Liver (tissue), 9 donors: Measurements from ENCODE around the gene GABPB1. TPM values are rescaled to one million over a fixed set of nuclear protein-coding genes. Genes with fewer than 3 reads are reported as not detected.

ENCODE experiments used
- DNase-seq: peaks from one replicate; pipeline ENCODE4 v3.0.0-alpha.2; 2017; ENCODE audit warnings: low spot score
- H3K27ac ChIP-seq, 2 donors: one replicate each; pipeline ENCODE4 v1.7.0; 2013; ENCODE audit warnings: inconsistent platforms in 2 of 2, low read length in 2 of 2, control low read depth in 1 of 2, low read depth in 1 of 2, mild to moderate bottlenecking in 1 of 2
- H3K27me3 ChIP-seq, 4 donors: one replicate each; pipeline versions ENCODE4 v1.6.1 to v1.7.0; 2013; ENCODE audit warnings: low read length in 3 of 4, inconsistent platforms in 1 of 4, mild to moderate bottlenecking in 1 of 4, moderate library complexity in 1 of 4; ENCODE audit not compliant: control insufficient read depth in 4 of 4, insufficient read depth in 4 of 4
- H3K36me3 ChIP-seq, 4 donors: one replicate each; pipeline versions ENCODE4 v1.6.1 to v1.7.0; 2013; ENCODE audit warnings: low read length in 3 of 4, mild to moderate bottlenecking in 3 of 4, low read depth in 1 of 4, moderate library complexity in 1 of 4; ENCODE audit not compliant: control insufficient read depth in 4 of 4, insufficient read depth in 3 of 4
- H3K4me1 ChIP-seq, 4 donors: one replicate each; pipeline versions ENCODE4 v1.6.1 to v1.7.0; 2013; ENCODE audit warnings: low read length in 3 of 4, mild to moderate bottlenecking in 3 of 4, moderate library complexity in 1 of 4; ENCODE audit not compliant: control insufficient read depth in 4 of 4, insufficient read depth in 4 of 4
- H3K4me3 ChIP-seq, 3 donors: one replicate each; pipeline versions ENCODE4 v1.6.1 to v1.7.0; 2013; ENCODE audit warnings: low read length in 3 of 3, control low read depth in 1 of 3, low read depth in 1 of 3, mild to moderate bottlenecking in 1 of 3
- H3K9ac ChIP-seq, 2 donors: one replicate each; pipeline ENCODE4 v1.7.0; 2013; ENCODE audit warnings: low read length in 2 of 2, mild to moderate bottlenecking in 2 of 2, moderate library complexity in 2 of 2, control low read depth in 1 of 2, low read depth in 1 of 2
- H3K9me3 ChIP-seq, 4 donors: one replicate each; pipeline versions ENCODE4 v1.6.1 to v1.7.0; 2013; ENCODE audit warnings: low read length in 3 of 4; ENCODE audit not compliant: control insufficient read depth in 4 of 4
- EGR1 ChIP-seq, 2 donors: IDR thresholded peaks; 2 replicates each; pipeline ENCODE4 v1.6.1; 2016 to 2018; ENCODE audit warnings: antibody characterized with exemption in 2 of 2, low read depth in 2 of 2
- FOXA1 ChIP-seq: IDR thresholded peaks from 2 replicates; pipeline ENCODE4 v1.6.1; 2016; ENCODE audit warnings: antibody characterized with exemption
- FOXA2 ChIP-seq: IDR thresholded peaks from 2 replicates; pipeline ENCODE4 v1.6.1; 2016; ENCODE audit warnings: antibody characterized with exemption
- HNF4A ChIP-seq, 2 donors: conservative IDR thresholded peaks; 2 replicates each; pipeline ENCODE4 v1.6.1; 2016; ENCODE audit warnings: antibody characterized with exemption in 2 of 2, mild to moderate bottlenecking in 2 of 2
- HNF4G ChIP-seq: IDR thresholded peaks from 2 replicates; pipeline ENCODE4 v1.6.1; 2016; ENCODE audit warnings: antibody characterized with exemption
- JUND ChIP-seq, 2 donors: IDR thresholded peaks; 2 replicates each; pipeline ENCODE4 v1.6.1; 2016; ENCODE audit warnings: antibody characterized with exemption in 2 of 2
- NR2F2 ChIP-seq: IDR thresholded peaks from 2 replicates; pipeline ENCODE4 v1.6.1; 2016; ENCODE audit warnings: antibody characterized with exemption
- RAD21 ChIP-seq, 2 donors: IDR thresholded peaks; 2 replicates each; pipeline ENCODE4 v1.6.1; 2016; ENCODE audit warnings: antibody characterized with exemption in 2 of 2, mild to moderate bottlenecking in 2 of 2
- RXRA ChIP-seq, 2 donors: IDR thresholded peaks; 2 replicates each; pipeline ENCODE4 v1.6.1; 2017 to 2018; ENCODE audit warnings: antibody characterized with exemption in 2 of 2, mild to moderate bottlenecking in 1 of 2
- SP1 ChIP-seq: IDR thresholded peaks from 2 replicates; pipeline ENCODE4 v1.6.1; 2018; ENCODE audit warnings: antibody characterized with exemption, mild to moderate bottlenecking
- TAF1 ChIP-seq: conservative IDR thresholded peaks from 2 replicates; pipeline ENCODE4 v1.6.1; 2016; ENCODE audit warnings: antibody characterized with exemption, mild to moderate bottlenecking
- YY1 ChIP-seq: IDR thresholded peaks from 2 replicates; pipeline ENCODE4 v1.6.1; 2016; ENCODE audit warnings: antibody characterized with exemption, mild to moderate bottlenecking
- WGBS: extraction: QIAGEN DNeasy Blood & Tissue Kit; methylation state at CpG from one replicate; pipeline ENCODE4 v1.1.7; 2013; 5-methylcytosine and 5-hydroxymethylcytosine counted together
- polyA plus RNA-seq, 2 donors: library from polyadenylated mRNA; stranded (reverse) in 1 of 2; unstranded in 1 of 2; fragments of 200-250 nt in 1 of 2; fragments of >200 nt in 1 of 2; fragmentation: Nextera tagmentation in 1 of 2; extraction: Ambion mirVana in 1 of 2; gene quantifications; one replicate each; pipeline versions ENCODE4 v1.2.1 to v1.2.3, GENCODE V29; 2013 to 2015
- total RNA-seq, 2 donors: library from RNA; depleted of rRNA; stranded (reverse); fragments of >200 nt; gene quantifications; one replicate each; pipeline ENCODE4 v1.2.3, GENCODE V29; 2014
- TF ChIP-seq, protein P1 (sequence below): IDR thresholded peaks from 2 replicates; pipeline ENCODE4 v1.6.1; 2016; ENCODE audit warnings: antibody characterized with exemption
- TF ChIP-seq, protein P2 (sequence below): IDR thresholded peaks from 2 replicates; pipeline ENCODE4 v1.6.1; 2016; ENCODE audit warnings: antibody characterized with exemption
- TF ChIP-seq, protein P3 (sequence below): IDR thresholded peaks from 2 replicates; pipeline ENCODE4 v1.6.1; 2016; ENCODE audit warnings: antibody characterized with exemption, mild to moderate bottlenecking
- TF ChIP-seq, protein P4 (sequence below): fragments of 150-350 bp; IDR thresholded peaks from 2 replicates; pipeline ENCODE4 v1.5.1; 2017; ENCODE audit warnings: improper control_type of control experiment, low read depth, low read length; ENCODE audit not compliant: missing input control
- TF ChIP-seq, protein P5 (sequence below): IDR thresholded peaks from 2 replicates; pipeline ENCODE4 v1.6.1; 2016; ENCODE audit warnings: antibody characterized with exemption
- donor health status: healthy.
- donor health status: healthy.
- donor health status: healthy.
- donor health status: healthy.
- donor health status: healthy.

The GABPB1 gene
- total and polyA plus RNA-seq, 4 donors: 4.4 to 23.6 (median 9.8) TPM

DNA sequence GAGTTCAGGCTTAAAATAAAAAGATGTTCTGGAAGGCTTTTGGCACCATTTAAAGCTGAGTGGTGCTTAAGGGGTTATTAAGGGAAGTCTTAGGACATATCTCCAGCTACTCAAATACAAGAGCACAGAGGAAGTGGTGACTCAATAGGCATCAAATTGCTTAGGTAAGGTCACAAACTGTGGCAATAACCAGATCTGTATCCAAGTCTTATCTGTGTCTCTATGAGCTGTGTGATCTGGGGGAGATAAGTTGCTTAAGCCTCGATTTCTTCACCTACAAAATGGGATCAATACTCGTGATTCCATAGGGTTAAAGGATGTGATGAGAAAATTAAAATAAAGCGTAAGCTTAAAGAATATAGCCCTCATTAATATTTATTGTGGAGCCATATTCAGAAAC lies 97.1 kb downstream of the GABPB1 start:
- no peak for DNase-seq
- Histone ChIP-seq H3K9me3 (no peaks in the 10 kb centered on the region), H3K36me3 (no peaks in the 10 kb centered on the region), H3K4me3 (no peak overlapping the region), H3K27me3 (no peaks in the 10 kb centered on the region), H3K9ac (no peak overlapping the region), H3K4me1 (no peaks in the 10 kb centered on the region), H3K27ac (no peak overlapping the region)
- TF ChIP-seq YY1 (no peak), NR2F2 (no peak), FOXA1 (no peak), RXRA (IDR thresholded peaks at IDR 0.05) (peak in 1 of 2 donors; percentile 30), HNF4A (conservative IDR thresholded peaks at IDR 0.05) (peak in 1 of 2 donors; percentile 3)
- TF ChIP-seq, protein P1, sequence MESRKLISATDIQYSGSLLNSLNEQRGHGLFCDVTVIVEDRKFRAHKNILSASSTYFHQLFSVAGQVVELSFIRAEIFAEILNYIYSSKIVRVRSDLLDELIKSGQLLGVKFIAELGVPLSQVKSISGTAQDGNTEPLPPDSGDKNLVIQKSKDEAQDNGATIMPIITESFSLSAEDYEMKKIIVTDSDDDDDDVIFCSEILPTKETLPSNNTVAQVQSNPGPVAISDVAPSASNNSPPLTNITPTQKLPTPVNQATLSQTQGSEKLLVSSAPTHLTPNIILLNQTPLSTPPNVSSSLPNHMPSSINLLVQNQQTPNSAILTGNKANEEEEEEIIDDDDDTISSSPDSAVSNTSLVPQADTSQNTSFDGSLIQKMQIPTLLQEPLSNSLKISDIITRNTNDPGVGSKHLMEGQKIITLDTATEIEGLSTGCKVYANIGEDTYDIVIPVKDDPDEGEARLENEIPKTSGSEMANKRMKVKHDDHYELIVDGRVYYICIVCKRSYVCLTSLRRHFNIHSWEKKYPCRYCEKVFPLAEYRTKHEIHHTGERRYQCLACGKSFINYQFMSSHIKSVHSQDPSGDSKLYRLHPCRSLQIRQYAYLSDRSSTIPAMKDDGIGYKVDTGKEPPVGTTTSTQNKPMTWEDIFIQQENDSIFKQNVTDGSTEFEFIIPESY: no peak
- WGBS: 79% methylated on average over 3 of the region's 3 CpGs

DNA sequence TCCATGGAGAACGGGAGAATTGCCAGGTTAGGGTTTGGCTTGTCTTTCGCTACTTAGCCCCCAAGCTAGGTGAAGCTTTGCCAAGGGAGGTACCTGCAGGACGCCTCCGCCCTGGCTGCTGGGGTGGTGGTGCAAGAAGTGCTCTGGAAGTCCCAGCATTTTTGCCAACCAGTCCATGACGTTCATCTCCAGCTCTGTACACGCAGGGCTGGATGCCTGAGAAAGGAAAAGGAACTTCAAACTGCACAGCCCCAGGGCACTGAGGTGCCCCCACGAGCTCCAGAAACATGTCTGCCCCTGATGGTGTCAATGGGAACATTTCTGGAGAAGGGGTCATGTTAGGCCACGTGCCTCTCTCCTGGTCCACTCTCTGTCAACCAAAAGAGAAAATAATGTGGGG lies 97.7 kb downstream of the GABPB1 start:
- no peak for TF ChIP-seq RXRA (IDR thresholded peaks at IDR 0.05)
- TF ChIP-seq YY1: no peak
- TF ChIP-seq, protein P1: no peak
- TF ChIP-seq, protein P2, sequence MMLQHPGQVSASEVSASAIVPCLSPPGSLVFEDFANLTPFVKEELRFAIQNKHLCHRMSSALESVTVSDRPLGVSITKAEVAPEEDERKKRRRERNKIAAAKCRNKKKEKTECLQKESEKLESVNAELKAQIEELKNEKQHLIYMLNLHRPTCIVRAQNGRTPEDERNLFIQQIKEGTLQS: no peak
- TF ChIP-seq EGR1 (IDR thresholded peaks at IDR 0.05; ENCODE audit: low read depth in 2 of 2): no peak
- TF ChIP-seq, protein P3, sequence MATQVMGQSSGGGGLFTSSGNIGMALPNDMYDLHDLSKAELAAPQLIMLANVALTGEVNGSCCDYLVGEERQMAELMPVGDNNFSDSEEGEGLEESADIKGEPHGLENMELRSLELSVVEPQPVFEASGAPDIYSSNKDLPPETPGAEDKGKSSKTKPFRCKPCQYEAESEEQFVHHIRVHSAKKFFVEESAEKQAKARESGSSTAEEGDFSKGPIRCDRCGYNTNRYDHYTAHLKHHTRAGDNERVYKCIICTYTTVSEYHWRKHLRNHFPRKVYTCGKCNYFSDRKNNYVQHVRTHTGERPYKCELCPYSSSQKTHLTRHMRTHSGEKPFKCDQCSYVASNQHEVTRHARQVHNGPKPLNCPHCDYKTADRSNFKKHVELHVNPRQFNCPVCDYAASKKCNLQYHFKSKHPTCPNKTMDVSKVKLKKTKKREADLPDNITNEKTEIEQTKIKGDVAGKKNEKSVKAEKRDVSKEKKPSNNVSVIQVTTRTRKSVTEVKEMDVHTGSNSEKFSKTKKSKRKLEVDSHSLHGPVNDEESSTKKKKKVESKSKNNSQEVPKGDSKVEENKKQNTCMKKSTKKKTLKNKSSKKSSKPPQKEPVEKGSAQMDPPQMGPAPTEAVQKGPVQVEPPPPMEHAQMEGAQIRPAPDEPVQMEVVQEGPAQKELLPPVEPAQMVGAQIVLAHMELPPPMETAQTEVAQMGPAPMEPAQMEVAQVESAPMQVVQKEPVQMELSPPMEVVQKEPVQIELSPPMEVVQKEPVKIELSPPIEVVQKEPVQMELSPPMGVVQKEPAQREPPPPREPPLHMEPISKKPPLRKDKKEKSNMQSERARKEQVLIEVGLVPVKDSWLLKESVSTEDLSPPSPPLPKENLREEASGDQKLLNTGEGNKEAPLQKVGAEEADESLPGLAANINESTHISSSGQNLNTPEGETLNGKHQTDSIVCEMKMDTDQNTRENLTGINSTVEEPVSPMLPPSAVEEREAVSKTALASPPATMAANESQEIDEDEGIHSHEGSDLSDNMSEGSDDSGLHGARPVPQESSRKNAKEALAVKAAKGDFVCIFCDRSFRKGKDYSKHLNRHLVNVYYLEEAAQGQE: no peak
- no peak for TF ChIP-seq SP1
- TF ChIP-seq, protein P4, sequence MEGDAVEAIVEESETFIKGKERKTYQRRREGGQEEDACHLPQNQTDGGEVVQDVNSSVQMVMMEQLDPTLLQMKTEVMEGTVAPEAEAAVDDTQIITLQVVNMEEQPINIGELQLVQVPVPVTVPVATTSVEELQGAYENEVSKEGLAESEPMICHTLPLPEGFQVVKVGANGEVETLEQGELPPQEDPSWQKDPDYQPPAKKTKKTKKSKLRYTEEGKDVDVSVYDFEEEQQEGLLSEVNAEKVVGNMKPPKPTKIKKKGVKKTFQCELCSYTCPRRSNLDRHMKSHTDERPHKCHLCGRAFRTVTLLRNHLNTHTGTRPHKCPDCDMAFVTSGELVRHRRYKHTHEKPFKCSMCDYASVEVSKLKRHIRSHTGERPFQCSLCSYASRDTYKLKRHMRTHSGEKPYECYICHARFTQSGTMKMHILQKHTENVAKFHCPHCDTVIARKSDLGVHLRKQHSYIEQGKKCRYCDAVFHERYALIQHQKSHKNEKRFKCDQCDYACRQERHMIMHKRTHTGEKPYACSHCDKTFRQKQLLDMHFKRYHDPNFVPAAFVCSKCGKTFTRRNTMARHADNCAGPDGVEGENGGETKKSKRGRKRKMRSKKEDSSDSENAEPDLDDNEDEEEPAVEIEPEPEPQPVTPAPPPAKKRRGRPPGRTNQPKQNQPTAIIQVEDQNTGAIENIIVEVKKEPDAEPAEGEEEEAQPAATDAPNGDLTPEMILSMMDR: no peak
- no peak for TF ChIP-seq FOXA2
- no peak for TF ChIP-seq RAD21 (IDR thresholded peaks at IDR 0.05)
- no peak for TF ChIP-seq JUND (IDR thresholded peaks at IDR 0.05)
- TF ChIP-seq HNF4G: no peak
- TF ChIP-seq FOXA1: no peak
- no peak for TF ChIP-seq TAF1
- TF ChIP-seq, protein P5, sequence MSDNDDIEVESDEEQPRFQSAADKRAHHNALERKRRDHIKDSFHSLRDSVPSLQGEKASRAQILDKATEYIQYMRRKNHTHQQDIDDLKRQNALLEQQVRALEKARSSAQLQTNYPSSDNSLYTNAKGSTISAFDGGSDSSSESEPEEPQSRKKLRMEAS: no peak
- 92% methylated on average over 8 of the region's 8 CpGs for WGBS
- no peak overlapping the region for H3K4me3 ChIP-seq
- no peak overlapping the region for H3K9ac ChIP-seq
- H3K36me3 ChIP-seq: no peaks in the 10 kb centered on the region
- H3K4me1 ChIP-seq: no peaks in the 10 kb centered on the region
- H3K9me3 ChIP-seq: no peaks in the 10 kb centered on the region
- DNase-seq: peak; percentile 20
- H3K27ac ChIP-seq: no peak overlapping the region
- H3K27me3 ChIP-seq: no peaks in the 10 kb centered on the region
